NB4 (cell line): ENCODE data around the gene FLRT2.

Source experiments
- DNase-seq: peaks from one replicate; pipeline ENCODE4 v3.0.0; 2010; ENCODE audit warnings: low read depth
- H3K4me3 ChIP-seq: one replicate; pipeline ENCODE4 v1.5.1; 2011; ENCODE audit warnings: mild to moderate bottlenecking, low read depth, low read length, moderate library complexity
- CTCF ChIP-seq: IDR thresholded peaks from one replicate; pipeline ENCODE4 v1.5.1; 2012; ENCODE audit warnings: low read depth, low read length
- MAX ChIP-seq: IDR thresholded peaks from 2 replicates; pipeline ENCODE4 v1.6.1; 2011; ENCODE audit warnings: low read depth, low read length
- MYC ChIP-seq: IDR thresholded peaks from 2 replicates; pipeline ENCODE4 v1.6.1; 2011; ENCODE audit warnings: low read depth, low read length
- POLR2A ChIP-seq: IDR thresholded peaks from 2 replicates; pipeline ENCODE4 v1.6.1; 2011; ENCODE audit warnings: mild to moderate bottlenecking; ENCODE audit not compliant: insufficient read length; ENCODE audit errors: extremely low read depth

Gene FLRT2

DNA sequence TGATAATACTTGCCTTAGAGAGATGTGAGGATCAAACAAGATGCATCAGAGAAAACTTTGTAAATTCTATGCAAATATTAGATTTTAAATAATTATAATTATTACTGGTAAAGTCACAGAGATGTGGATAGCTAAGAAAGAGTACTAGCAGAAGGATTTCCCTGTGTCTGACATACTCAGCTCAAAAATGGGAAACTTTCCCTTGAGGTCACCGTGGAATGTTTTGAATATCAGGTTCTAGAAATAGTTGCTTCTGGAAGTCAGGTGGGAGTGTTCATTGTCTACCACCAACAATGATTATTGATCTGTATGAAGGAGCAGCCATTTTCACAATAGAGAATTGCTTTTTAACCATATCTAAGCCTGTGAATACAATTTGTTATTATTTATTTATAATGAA is 71.7 kb downstream of the FLRT2 start:
- no peak overlapping the region for H3K4me3 ChIP-seq
- TF ChIP-seq MAX = no peak
- no peak for TF ChIP-seq CTCF
- no peak for TF ChIP-seq POLR2A
- no peak for TF ChIP-seq MYC
- DNase-seq = no peak

GRCh38 chr14:85602345-85602744 is 72.4 kb downstream of the FLRT2 start:
- DNase-seq = no peak
- no peak for TF ChIP-seq POLR2A
- no peak for TF ChIP-seq MYC
- no peak for TF ChIP-seq MAX
- TF ChIP-seq CTCF = no peak
- no peak overlapping the region for H3K4me3 ChIP-seq

DNA sequence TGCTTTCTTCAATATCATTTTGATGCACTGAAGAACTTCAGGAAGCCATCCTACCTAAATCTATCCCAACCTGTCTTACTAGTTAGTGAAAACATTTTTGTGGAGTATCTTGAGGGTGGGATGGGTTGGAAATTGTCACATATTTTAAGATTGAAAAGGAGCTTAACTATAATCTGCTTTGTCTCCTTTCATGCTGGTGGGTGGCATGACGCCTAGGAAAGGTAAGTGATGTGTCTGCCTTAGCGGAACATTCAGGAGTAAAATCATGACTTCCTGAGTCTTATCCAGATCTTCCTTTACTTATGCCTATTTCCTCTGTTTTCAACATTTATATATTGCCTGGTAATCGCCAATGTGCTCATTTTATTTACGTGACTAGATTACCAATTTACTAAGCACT is 74.1 kb downstream of the FLRT2 start:
- no peak for TF ChIP-seq MAX
- no peak for TF ChIP-seq MYC
- no peak for TF ChIP-seq CTCF
- no peak for TF ChIP-seq POLR2A
- DNase-seq = no peak
- no peak overlapping the region for H3K4me3 ChIP-seq

DNA sequence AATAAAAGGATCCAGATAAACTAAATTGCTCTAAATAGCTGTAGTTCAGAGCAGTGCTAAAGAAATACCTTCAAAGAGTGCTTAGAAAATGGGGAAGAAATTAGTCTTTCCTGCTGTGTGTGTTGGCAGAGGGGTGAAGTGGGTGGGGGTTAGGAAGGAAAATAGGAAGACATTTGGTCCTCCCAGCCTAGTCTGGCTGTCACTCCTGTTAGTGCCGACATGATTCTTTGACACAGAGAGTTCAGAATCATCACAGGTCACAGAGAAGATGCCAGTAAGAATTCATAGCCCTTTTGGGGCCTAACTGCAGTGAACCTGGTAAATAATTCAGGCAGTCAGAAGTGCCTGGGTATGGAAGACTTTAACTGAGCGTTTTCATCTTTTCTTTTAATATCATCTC is 74.8 kb downstream of the FLRT2 start:
- no peak overlapping the region for H3K4me3 ChIP-seq
- no peak for DNase-seq
- TF ChIP-seq MAX (no peak), MYC (no peak), POLR2A (no peak), CTCF (no peak)

- TF ChIP-seq MYC (no peak), POLR2A (no peak), CTCF (no peak), MAX (no peak)
- no peak overlapping the region for H3K4me3 ChIP-seq
- peak; percentile 72 for DNase-seq
Measured at GRCh38 chr14:85607651-85608081, 77.7 kb downstream of the FLRT2 start.

DNA sequence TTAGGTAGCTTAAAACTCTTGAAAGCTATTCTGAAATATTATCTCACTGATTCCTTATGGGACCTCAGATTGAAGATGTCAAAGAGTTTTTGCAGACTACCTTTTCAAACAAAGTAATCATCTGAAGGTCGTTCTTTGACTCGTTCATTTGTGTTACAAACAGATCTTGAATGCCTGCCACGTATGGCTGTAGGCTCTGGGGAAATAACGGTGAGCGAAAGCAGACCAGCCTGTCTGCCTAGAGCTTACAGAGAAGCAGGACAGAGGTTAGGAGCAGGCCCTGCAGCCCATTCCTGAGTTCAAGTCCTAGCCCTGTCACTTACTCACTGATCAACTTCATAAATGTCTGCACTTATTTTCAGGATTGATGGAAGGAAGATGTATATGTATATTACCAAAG is 83.6 kb downstream of the FLRT2 start:
- no peak for DNase-seq
- no peak overlapping the region for H3K4me3 ChIP-seq
- TF ChIP-seq CTCF (no peak), POLR2A (no peak), MAX (no peak), MYC (no peak)
